ENCODE data around the gene RHOC.

GRCh38 chr1:112702067-112702395 is 4.9 kb downstream of the RHOC start:
- TF ChIP-seq, protein P1, sequence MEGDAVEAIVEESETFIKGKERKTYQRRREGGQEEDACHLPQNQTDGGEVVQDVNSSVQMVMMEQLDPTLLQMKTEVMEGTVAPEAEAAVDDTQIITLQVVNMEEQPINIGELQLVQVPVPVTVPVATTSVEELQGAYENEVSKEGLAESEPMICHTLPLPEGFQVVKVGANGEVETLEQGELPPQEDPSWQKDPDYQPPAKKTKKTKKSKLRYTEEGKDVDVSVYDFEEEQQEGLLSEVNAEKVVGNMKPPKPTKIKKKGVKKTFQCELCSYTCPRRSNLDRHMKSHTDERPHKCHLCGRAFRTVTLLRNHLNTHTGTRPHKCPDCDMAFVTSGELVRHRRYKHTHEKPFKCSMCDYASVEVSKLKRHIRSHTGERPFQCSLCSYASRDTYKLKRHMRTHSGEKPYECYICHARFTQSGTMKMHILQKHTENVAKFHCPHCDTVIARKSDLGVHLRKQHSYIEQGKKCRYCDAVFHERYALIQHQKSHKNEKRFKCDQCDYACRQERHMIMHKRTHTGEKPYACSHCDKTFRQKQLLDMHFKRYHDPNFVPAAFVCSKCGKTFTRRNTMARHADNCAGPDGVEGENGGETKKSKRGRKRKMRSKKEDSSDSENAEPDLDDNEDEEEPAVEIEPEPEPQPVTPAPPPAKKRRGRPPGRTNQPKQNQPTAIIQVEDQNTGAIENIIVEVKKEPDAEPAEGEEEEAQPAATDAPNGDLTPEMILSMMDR (conservative IDR thresholded peaks at IDR 0.05; ENCODE audit: low read depth in 2 of 2): no peak
- TF ChIP-seq EZH2 (IDR thresholded peaks at IDR 0.05; ENCODE audit: low read depth, unreplicated experiment) (no peak), EZH2phosphoT487 (IDR thresholded peaks at IDR 0.05; ENCODE audit: unreplicated experiment) (no peak), REST (IDR thresholded peaks at IDR 0.05; ENCODE audit: unreplicated experiment) (no peak), POLR2AphosphoS5 (IDR thresholded peaks at IDR 0.05; ENCODE audit: low read depth) (no peak), CREB1 (CRISPR knock-in tag; IDR thresholded peaks at IDR 0.05; ENCODE audit: low read depth) (no peak), STAT1 (IDR thresholded peaks at IDR 0.05; ENCODE audit: unreplicated experiment) (no peak), ZNF331 (CRISPR knock-in tag; IDR thresholded peaks at IDR 0.05; ENCODE audit: low read depth) (no peak), ZNF462 (CRISPR knock-in tag; IDR thresholded peaks at IDR 0.05) (no peak), NANOG (IDR thresholded peaks at IDR 0.05; ENCODE audit: borderline replicate concordance) (no peak), ZNF114 (CRISPR knock-in tag; IDR thresholded peaks at IDR 0.05) (no peak), JUNB (IDR thresholded peaks at IDR 0.05; ENCODE audit: unreplicated experiment) (no peak)
- TF ChIP-seq, protein P2, sequence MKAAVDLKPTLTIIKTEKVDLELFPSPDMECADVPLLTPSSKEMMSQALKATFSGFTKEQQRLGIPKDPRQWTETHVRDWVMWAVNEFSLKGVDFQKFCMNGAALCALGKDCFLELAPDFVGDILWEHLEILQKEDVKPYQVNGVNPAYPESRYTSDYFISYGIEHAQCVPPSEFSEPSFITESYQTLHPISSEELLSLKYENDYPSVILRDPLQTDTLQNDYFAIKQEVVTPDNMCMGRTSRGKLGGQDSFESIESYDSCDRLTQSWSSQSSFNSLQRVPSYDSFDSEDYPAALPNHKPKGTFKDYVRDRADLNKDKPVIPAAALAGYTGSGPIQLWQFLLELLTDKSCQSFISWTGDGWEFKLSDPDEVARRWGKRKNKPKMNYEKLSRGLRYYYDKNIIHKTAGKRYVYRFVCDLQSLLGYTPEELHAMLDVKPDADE (IDR thresholded peaks at IDR 0.05): no peak

Data from GM23338 (cell line).